Uterus (tissue), 2 donors: ENCODE measurements around the gene MOCOS.

ENCODE experiments used
- POLR2A ChIP-seq, 2 donors: fragments of 450-650 bp; IDR thresholded peaks; one replicate each; pipeline ENCODE4 v1.6.1; 2016; ENCODE audit warnings: antibody characterized with exemption in 2 of 2, mild to moderate bottlenecking in 1 of 2, moderate library complexity in 1 of 2
- TF ChIP-seq, protein P1 (sequence below), 4 experiments: fragments of 200-600 bp in 2 of 4; fragments of 450-650 bp in 2 of 4; sonication (generic) in 2 of 4; IDR thresholded peaks; one replicate each; pipeline ENCODE4 v1.5.1; 2016 to 2019; ENCODE audit warnings: antibody characterized with exemption in 4 of 4, mild to moderate bottlenecking in 2 of 4, moderate library complexity in 1 of 4

DNA sequence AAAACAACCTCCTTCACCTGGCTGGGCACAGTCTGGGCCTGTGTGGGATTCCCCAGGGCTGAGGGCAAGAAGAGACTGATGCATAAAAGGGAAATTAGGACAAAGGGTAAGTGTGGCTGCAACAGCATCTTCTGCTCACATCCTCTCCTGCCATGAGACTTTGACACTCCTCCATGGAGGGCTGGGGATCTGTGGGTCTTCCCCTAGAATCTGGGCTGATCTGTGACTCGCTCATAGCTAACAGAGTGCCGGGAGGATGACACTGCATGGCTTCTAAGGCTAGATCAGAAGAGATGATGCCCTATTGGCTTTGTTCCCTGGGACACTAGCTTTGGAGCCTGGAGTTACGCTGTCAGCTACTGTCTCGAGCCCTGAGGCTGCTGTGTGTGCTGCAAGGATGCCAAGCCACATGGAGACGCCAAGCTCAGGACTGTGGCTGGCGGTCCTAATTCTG is 24.3 kb downstream of the MOCOS start:
- no peak for TF ChIP-seq POLR2A (IDR thresholded peaks at IDR 0.05)
- TF ChIP-seq, protein P1, sequence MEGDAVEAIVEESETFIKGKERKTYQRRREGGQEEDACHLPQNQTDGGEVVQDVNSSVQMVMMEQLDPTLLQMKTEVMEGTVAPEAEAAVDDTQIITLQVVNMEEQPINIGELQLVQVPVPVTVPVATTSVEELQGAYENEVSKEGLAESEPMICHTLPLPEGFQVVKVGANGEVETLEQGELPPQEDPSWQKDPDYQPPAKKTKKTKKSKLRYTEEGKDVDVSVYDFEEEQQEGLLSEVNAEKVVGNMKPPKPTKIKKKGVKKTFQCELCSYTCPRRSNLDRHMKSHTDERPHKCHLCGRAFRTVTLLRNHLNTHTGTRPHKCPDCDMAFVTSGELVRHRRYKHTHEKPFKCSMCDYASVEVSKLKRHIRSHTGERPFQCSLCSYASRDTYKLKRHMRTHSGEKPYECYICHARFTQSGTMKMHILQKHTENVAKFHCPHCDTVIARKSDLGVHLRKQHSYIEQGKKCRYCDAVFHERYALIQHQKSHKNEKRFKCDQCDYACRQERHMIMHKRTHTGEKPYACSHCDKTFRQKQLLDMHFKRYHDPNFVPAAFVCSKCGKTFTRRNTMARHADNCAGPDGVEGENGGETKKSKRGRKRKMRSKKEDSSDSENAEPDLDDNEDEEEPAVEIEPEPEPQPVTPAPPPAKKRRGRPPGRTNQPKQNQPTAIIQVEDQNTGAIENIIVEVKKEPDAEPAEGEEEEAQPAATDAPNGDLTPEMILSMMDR (IDR thresholded peaks at IDR 0.05): no peak
